ENCODE data around the gene DIRAS3. TPM values are rescaled to one million over a fixed set of nuclear protein-coding genes. Genes with fewer than 3 reads are reported as not detected.
A peak's percentile ranks its signal among the peaks of the same experiment; 100 is the strongest.

The DIRAS3 gene
- total and polyA plus RNA-seq, 8 donors = 0.47 to 3.6 (median 3.1) TPM

- Histone ChIP-seq H3K9me3 (no peaks in the 10 kb centered on the region), H3K4me1 (no peaks in the 10 kb centered on the region), H3K27ac (no peak overlapping the region), H3K36me3 (no peaks in the 10 kb centered on the region), H3K27me3 (peaks cover 0 to 23% of the 10 kb centered on the region in 2 donors), H3K4me3 (no peak overlapping the region)
- intact Hi-C loops (cut with DNase I) = no loop called here
- no peak for TF ChIP-seq CTCF (IDR thresholded peaks at IDR 0.05)
- no peak for ATAC-seq
- no peak for DNase-seq
Measured at GRCh38 chr1:68046423-68046822, 4.0 kb downstream of the DIRAS3 start.

GRCh38 chr1:68045511-68046180 lies 4.8 kb downstream of the DIRAS3 start:
- H3K27me3 ChIP-seq = peaks cover 0 to 15% of the 10 kb centered on the region in 2 donors
- ATAC-seq = no peak
- no peaks in the 10 kb centered on the region for H3K4me1 ChIP-seq
- no peaks in the 10 kb centered on the region for H3K9me3 ChIP-seq
- H3K4me3 ChIP-seq = no peak overlapping the region
- no peak for DNase-seq
- H3K36me3 ChIP-seq = no peaks in the 10 kb centered on the region
- no peak overlapping the region for H3K27ac ChIP-seq
- intact Hi-C loops (cut with DNase I) = no loop called here
- no peak for TF ChIP-seq CTCF (IDR thresholded peaks at IDR 0.05)

- no peak overlapping the region for H3K4me3 ChIP-seq
- H3K36me3 ChIP-seq = no peaks in the 10 kb centered on the region
- intact Hi-C loops (cut with DNase I) = no loop called here
- H3K27ac ChIP-seq = no peak overlapping the region
- DNase-seq = peak in 1 of 4 donors; percentile 58
- H3K4me1 ChIP-seq = no peaks in the 10 kb centered on the region
- no peak for ATAC-seq
- TF ChIP-seq CTCF (IDR thresholded peaks at IDR 0.05) = no peak
- H3K9me3 ChIP-seq = no peaks in the 10 kb centered on the region
- H3K27me3 ChIP-seq = no peaks in the 10 kb centered on the region
Measured at GRCh38 chr1:68043443-68044090, 6.9 kb downstream of the DIRAS3 start.

GRCh38 chr1:68036946-68037345 lies 13.5 kb downstream of the DIRAS3 start:
- DNase-seq = no peak
- no peaks in the 10 kb centered on the region for H3K36me3 ChIP-seq
- intact Hi-C loops (cut with DNase I) = no loop called here
- H3K4me1 ChIP-seq = no peaks in the 10 kb centered on the region
- no peak for TF ChIP-seq CTCF (IDR thresholded peaks at IDR 0.05)
- H3K27me3 ChIP-seq = no peaks in the 10 kb centered on the region
- H3K9me3 ChIP-seq = peaks cover 0 to 3% of the 10 kb centered on the region in 2 donors
- H3K27ac ChIP-seq = no peak overlapping the region
- no peak overlapping the region for H3K4me3 ChIP-seq
- no peak for ATAC-seq

GRCh38 chr1:68029444-68029843 lies 21.0 kb downstream of the DIRAS3 start:
- intact Hi-C loops (cut with DNase I) = no loop called here
- Histone ChIP-seq H3K9me3 (no peaks in the 10 kb centered on the region), H3K36me3 (no peaks in the 10 kb centered on the region), H3K4me1 (no peaks in the 10 kb centered on the region), H3K27me3 (no peaks in the 10 kb centered on the region), H3K27ac (no peak overlapping the region), H3K4me3 (no peak overlapping the region)
- TF ChIP-seq CTCF (IDR thresholded peaks at IDR 0.05) = no peak
- DNase-seq (no peak), ATAC-seq (no peak)
